Measurements from ENCODE around the gene DISC1.
"Not testable (repeated sequence)": the region's sequence is repeated elsewhere in the genome, so short reads cannot be mapped to it uniquely, and the experiment has no call there.

DISC1 gene

DNA sequence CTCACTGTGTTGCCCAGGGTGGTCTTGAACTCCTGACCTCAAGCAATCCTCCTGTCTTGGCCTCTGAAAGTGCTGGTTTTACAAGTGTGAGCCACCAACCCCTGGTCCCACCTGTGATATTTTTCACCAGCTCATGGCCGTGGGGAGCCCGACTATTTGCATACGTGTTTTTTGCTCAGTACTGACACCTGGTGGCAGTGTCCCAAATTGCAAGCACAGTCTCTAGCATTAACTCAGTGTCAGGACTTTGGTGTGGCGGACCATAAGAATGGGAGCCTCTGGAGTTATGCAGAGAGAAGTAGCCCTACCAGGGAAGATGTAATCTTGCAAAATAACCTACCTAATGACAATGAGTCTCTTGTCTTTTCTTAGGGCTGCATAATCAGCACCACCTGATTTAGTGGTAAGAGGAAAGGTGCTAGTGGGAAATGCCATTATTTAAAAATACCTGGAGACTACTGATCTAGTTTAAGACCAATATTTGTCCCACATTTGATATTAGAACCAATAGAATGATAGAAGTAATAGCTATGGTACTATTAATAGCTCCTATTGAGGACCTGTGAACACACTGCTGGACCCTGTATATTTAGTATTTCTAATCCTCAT lies 305.4 kb downstream of the DISC1 start:
- DNase-seq (ENCODE audit: low spot score): no peak

DNA sequence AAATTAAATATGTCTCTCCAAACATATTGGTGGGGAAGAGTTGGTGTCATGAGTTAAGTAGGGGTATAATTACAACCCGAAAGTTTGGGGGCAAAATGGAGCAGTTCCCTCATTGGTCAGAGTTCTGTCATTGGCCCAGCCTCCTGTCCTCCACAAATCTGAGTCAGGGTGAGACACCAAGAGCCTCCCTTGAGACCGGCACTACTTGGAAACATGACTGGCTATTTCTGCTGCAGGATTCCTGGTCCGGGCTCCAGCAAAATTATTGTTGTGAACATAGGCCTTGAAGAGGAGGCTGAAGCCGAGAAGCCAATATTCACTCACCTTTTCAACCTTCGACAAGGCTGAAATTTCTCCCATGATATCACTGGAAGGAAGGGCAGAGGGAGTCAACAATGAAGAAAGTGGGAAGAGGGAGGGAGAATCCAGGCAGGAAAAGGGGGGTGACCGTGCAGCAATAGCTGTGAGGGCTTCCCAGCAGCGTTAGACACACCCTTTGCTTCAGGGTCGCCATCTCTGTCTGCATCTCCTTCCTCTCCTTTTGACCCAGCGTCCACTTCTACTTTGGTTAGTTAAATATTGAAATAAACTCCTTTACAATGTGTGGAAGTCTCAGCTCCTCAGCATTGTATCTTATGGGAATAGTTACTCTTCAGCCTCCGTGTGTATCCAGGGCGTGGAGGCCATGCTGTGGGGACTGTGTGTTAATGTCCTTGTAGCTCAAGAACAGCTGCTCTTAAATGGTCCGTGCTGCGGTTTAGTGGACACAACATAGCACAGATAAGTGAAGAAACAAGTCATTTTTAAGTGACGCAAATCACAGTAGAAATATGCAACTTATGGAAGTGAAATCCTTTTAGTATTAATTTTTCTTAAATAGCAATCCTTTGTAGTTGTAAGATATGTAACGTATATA lies 307.4 kb downstream of the DISC1 start:
- DNase-seq (ENCODE audit: low spot score): no peak

DNA sequence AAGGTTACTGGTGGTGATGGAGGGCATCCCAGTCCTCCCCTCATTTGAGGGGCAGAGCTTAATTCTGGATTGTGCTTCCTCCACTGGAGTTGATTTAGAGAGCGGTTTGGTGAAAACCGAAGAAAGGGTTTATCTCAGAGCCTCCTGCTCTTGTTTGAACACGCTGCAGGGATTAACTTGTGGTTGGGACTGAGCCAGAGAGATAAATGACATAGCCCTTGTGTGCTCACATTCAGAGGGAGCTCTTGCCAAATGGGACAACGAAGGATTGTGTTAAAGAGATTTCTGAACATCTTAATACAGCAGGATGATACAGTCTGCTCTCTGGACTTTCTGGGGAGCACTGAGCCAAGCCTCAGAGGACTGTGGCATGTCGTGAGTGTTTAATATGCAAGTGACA lies 308.2 kb downstream of the DISC1 start:
- DNase-seq (ENCODE audit: low spot score): no peak

DNA sequence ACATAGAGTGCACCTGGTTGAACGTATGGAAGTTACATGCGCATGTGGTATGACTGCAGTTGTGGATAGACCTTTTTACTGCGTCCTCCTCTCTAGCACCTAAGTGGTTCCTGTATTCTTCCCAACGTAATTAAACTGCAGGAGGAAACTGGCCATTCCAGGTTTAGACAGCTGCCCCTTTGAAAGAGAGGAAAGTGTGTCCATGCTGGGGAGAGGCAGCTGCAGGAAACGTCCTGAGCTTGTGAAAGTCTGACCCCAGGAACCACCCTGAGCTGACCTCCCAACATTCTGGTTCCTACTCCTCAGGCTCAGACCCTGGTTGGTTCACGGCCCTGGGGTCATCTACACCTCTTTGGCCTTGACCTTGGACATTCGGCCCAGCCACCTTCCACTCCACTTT lies 309.3 kb downstream of the DISC1 start:
- no peak for DNase-seq (ENCODE audit: low spot score)

DNA sequence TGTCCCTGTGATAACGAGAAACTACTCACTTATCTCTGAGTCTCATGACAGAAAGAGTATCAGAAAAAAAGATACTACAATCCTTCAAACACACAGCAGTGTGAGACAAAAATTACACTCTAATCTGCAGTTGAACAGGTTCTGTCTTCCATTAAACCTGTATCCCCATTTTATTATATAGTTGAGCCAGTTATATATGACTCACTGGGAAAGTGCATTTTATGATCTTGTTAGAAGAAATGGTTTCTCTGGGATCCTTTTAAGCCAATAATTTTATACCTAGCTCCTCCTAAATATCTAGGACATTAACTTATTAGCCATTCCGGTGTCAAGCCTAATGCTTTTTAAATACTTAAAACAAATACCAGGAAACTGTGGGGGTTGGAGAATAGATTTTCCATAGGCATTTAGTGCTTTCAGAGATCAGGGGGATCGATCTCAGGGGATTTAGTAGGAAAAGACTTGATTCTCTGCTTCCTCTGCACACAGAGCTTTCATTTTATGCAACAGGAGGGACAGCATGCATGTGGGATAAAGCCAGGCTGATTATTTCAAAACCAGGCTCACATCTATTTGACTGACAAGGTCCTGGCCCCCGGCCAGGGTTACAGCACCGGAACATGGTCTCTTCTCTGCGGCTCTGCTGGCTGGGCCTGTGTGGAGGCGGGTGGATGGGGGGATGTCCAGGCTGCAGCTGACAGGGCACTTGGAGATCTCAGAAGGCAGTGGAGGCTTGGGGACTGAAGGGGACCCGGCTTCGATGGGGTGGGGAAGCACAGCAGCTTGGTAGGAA lies 310.6 kb downstream of the DISC1 start:
- peak; percentile 24 for DNase-seq (ENCODE audit: low spot score)

DNA sequence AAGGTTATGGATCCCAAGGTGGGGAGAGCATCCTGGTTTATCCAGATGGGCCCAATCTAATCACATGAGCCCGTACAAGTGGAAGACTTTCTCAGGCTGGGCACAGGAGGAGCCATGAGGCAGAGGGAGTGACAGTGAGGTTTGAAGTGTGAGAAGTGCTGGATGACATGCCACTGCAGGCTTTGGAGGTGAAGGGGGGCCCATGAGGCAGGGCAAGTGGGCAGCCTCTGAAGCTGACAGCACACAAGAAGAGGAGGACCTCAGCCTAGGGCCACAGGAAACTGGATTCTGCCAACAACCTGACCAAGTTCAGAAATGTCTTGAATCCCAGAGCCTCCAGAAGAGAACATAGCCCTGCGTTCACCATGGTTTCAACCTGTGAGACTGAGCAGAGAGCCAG lies 311.6 kb downstream of the DISC1 start:
- DNase-seq (ENCODE audit: low spot score): no peak

DNA sequence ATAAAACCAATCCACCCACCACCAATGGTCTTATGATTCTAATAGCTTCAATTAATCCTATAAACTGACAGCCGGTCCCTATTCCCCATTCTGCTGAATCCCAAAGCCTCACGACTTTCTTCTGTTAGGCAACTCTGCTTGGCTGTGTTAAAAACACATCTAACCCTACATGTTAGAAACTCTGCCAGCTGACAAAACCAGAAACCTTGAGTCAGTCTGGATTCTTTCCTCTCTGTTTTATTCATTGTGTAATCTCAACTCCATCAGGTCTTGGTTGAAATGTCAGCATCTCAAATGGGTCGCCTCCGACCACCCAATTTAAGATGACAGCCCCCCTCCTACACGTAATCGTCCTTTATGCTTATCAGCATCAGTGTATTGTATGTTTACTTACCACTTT lies 312.1 kb downstream of the DISC1 start:
- no peak for DNase-seq (ENCODE audit: low spot score)

DNA sequence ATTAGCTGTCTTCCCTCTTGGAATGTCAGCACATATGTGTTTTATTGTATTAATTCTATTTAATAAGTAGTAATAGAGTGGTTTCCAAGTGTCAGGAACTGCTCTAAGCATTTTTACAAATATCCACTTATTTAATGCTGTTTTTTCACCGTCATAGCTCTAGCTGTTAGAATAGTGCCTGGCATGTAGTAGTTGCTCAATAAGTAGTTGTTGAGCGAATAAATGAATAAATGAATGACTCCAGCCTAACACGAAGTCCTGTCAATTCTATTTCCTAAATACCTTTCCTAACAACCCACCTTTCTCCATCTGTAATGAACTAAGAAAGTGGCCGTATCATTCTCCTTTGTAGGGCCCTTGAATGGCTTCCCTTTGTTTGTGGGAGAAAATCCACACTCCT lies 312.5 kb downstream of the DISC1 start:
- no peak for DNase-seq (ENCODE audit: low spot score)

DNA sequence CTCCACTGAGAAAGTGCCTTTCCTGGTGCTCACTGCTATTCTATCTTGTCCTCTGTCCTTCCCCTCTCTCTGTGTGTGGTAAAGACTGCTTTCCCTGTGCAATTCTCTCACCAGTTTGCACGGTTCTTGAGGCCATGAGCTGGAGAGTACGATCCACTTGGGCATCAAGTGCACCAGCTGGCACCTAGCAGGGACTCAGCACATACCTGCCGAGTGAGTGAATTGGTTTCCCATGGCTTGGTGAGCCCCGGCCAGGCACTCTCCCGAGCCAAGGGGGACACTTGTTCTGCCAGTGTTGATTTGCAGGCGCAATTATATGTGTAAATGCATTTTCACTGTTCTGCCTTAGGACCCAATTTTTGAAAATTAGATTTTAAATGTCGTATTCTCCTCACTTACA lies 313.5 kb downstream of the DISC1 start:
- DNase-seq (ENCODE audit: low spot score): no peak

DNA sequence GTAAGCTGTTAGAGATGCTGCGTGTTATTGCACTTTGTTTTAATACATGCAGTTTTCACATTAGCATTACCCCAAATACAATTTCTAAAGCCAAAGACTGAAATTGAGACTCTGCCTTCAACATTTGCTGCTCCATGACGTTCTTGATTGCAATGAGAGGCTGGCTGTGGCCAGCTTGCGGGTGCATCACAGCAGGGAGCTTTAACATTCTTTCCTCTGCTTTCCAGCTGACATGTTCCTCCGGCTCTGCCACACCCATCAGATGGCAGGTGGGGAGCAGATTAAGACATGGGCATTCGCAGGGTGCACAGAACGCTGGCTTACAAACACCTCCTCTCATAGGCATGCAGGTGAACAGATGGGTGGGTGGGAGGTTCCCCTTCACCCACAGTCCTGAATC lies 314.1 kb downstream of the DISC1 start:
- DNase-seq (ENCODE audit: low spot score): no peak

DNA sequence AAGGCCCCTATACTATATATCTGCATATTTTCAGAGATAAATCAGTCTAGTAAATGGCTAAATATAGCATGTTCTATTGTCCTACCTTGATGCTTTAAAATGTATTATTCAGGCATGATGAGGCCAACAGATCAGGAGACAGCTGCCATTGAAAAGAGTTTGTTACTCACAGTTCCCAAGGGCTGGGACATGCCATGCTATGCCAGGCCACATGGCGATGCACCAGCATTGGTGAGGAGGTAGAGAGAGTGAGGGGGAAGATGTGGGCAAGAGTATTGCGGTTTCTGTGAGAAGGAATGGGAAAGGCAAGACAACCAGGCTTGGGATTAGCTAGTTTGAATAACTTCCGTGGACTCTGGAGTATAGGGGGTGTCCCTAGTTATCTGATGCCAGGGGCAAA lies 316.5 kb downstream of the DISC1 start:
- DNase-seq (ENCODE audit: low spot score): no peak

DNA sequence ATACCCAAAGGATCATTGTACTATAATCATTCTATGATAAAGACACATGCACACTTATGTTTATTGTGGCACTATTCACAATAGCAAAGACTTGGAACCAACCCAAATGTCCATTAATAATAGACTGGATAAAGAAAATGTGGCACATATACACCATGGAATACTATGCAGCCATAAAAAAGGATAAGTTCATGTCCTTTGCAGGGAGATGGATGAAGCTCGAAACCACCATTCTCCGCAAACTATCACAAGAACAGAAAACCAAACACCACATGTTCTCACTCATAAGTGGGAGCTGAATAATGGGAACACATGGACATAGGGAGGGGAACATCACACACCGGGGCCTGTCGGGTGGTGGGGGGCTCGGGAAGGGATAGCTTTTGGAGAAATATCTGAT lies 321.5 kb downstream of the DISC1 start:
- DNase-seq (ENCODE audit: low spot score): not testable (repeated sequence)

DNA sequence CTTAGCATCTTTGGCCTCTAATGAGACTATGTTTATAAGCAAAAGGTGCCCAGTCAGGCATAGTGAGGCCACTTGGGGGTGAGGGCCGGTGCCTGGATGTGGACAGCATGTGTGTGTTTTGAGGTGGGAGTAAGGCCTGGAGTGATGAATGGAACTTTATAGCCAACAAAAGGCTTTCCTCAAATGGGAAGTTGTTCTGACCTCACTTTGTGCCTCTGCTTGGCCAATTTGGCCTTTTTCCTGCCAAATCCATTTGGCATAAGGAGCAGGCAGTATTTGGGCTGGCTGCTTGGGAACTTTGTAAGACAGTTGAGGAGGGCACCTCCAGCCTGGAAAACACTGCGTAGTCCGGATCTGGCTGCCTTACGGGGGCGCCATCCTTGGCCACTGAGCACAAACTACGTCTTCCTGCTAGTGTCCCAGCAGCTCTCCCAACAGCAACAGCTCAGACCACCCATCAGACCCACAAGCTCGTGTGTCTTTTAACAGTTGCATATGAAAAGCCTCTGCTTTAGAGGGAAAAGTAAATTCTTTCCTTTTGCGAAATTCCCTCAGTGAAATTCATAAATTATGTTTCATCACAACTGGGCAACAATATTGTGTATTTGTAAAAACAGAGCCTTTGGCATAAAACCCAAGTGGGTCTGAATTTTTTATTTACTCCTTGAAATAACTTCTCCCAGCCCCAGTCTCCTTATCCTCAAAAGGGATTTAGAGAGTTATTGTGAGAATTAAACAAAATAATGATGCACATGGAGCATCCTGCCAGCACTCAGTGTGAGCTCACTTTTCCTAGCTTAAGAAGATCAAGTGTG lies 322.9 kb downstream of the DISC1 start:
- DNase-seq (ENCODE audit: low spot score): peak; percentile 43

DNA sequence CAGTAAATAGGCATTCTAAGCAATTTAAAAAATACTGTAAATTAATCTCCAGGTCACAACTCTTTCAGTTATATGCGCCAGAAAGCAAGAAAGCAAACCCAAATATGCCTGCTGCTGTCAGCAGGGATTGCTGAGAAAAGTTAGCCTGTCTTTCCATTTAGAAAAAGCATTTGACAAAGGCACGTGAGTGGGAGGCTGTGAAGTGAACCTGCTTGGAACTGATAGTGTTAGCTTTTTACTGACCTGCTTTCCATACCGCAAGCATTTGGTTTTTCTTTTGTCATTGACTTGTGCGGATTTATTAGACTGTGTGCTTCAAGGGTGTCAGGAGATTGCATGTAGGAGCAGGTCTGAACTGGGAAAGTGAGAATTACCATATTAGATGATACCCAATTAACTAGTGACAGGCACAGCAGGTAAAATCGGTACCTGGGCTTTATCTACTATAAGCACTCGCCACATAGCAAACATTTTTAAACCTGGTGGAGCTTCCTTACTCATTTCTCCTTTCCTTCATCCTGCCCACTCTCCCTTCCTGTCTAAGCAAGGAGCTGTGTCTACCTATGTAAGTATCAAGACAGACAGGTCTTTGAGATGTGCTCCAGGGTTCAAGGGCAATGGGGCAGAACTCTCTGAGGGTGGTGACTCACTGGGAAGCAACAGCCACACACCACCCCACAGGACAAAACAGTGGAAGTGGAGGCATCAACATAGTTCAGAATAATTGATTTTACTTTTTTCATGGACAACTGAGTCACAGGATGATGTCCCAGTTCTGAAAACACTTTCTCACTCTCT lies 323.9 kb downstream of the DISC1 start:
- no peak for DNase-seq (ENCODE audit: low spot score)

DNA sequence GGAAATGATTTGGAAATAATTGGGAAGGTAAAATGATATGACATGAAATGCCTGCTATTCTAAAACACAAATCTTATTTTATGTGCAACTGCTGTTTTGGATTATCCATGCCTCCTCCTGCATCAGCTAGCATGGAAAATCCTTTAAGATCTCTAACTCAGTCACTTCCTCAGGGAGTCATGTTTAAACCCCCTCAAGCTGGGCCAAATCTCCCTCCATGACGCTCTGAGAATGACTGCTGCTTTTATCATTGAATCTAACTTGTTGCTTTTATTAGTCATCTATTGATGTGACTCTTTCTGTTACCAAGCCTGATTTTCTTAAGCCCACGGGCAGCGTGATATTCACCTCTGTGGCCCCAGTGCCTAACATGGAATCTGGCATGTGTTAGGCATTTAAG lies 324.8 kb downstream of the DISC1 start:
- no peak for DNase-seq (ENCODE audit: low spot score)

DNA sequence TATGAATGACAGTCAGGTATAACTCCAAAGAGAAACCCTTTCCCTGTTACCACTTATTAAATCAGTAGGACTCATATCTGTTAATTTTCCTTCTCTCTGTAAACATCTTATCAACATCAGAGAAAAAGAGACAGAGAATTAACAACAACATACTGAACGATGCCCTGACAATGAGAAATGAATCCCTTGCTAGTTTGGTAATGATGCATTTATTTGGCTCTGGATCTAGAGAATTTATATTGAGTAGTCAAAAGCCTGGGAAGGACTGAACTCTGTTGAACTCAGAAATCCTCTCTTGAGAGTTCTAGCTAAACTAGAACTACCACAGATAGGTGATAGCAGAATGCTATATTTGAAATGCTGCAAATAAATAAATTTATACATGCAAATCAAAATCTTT lies 325.6 kb downstream of the DISC1 start:
- no peak for DNase-seq (ENCODE audit: low spot score)

DNA sequence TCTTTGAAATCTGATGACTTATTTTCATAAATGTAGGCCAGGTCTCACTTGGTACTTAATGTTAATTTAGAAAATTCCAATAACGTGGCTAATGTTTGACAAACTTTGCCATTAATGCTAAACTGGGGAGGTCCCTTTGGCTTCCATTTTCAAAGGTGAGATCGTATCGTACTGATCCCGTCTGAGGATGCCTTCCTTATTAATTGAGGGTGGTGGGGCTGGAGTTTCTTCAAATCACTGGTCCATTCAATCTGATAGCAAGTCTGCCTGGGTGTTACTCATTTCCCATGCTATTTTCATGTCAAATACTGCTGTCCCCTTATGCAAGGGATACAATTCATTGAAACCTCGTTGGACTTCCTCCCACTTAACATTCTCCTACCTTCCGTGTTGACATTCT lies 327.1 kb downstream of the DISC1 start:
- no peak for DNase-seq (ENCODE audit: low spot score)

DNA sequence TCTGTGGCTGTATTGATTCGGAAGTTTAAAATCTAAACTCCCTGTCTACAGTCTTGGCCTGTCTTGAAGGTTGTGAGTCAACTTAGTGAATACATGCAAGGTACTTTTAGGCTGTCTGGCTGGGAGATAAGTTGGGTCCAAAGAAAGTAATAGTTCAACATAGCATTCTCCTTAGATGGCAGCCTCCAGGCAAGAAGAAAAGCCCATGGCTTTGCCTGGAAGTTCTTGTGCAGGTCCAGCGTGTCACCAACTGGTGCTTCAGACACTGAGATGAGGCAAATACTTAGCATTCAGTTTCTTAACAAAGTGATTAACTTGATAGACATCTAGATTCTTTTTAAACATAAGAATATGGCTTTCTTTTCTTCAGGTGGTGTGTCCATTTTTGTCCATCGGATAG lies 328.2 kb downstream of the DISC1 start:
- no peak for DNase-seq (ENCODE audit: low spot score)

DNA sequence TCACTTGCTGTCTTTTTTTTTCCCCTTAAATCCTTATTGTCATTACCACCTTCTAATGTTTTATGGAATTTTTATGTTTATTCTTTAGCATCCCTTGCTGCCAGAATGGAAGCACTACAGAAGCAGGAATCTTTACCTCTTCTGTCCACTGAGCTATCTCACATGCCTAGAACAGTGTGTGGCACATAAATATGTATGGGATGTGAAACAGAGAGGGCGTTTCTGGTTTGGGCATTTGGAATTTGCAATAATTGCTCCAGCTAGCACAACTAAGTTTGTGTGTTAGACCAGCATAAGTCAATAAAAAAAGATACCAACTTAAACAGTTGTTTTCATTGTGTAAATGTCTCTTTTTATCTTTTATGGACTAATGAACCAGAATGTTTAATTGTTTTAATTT lies 330.8 kb downstream of the DISC1 start:
- DNase-seq (ENCODE audit: low spot score): no peak

DNA sequence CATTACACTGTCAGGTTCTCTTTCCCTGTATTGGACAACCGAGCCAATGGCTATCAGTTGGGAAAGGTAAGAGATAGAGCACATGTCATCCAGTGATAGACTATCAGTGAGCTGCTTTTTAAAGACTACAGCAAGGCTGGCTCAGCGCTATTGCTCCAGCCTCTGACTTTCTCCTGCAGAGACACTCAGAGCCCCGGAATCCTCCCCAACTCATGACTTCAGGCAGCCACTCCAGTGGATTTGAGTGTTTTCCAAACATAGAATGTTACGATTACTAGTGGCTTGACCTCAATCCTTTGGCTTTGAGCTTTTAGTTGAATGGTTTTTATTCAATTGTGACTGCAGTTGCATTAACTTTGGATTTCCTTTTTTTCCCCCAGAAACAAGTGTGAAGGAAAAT lies 331.9 kb downstream of the DISC1 start:
- no peak for DNase-seq (ENCODE audit: low spot score)

DNA sequence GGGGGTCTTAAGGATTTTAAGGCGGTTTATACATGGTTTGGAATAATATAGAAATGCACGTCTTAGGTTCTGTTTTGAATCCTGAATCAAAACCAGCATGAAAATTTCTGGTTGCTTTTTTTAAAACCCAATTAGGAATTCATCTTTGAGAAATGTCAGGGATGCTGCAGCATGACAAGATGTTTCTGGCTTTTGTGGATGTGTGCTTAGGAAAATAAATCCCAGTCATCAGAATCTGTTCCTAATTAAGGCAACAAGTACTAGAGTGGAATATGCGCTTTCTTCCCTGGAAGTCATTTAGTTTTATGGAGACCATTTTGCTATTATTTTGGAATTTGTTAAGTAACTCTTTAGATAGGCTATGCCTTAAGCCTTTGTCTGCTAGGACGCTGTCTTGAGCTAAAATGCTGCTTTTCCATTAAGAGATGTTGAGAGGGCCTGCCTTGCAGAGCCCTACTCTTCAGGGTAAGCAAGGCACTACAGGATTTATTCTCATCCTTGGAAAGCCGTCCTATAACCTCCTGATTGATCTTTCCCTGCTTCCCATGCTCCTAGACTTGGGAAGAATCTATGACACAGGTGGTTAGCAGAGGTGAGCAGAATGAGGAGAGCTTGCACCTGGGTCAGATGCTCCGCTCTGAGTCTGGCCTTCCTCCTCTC lies 332.8 kb downstream of the DISC1 start:
- DNase-seq (ENCODE audit: low spot score): no peak

Data from putamen (tissue), 1 donor.